Stimulated activated CD8-positive, alpha-beta memory T cell treated with anti-CD3 and anti-CD28 coated beads, Interleukin-15, amount 100 ng/mL, for 4 hours (primary cell): ENCODE measurements around the gene EMP3.

Experiments
- DNase-seq, 2 donors: peaks; one replicate each; pipeline ENCODE4 v3.0.0-alpha.2; 2020; ENCODE audit warnings: low read depth in 2 of 2

The EMP3 gene

GRCh38 chr19:48378194-48378570, 52.8 kb downstream of the EMP3 start:
- no peak for DNase-seq

DNA sequence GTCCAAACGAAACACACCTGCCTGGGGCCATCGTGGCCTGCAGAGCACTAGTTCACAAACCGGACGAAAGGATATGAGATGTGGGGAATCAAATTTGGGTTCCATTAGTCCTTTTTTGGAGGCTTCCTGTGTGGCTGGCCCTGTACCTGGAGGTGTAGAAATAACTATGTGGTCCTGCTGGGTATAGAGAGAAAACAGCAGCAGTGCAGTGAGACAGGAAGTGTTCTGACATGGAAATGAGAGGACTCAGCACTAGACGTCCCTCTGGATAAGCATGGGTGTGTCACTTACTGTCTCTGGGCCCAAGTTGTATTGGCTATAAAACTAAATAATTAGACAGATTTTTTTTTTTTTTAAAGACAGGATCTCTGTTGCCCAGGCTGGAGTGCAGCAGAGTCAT, 53.7 kb downstream of the EMP3 start:
- no peak for DNase-seq
